B cell (primary cell): ENCODE measurements around the gene PHTF2.

Source experiments
- EZH2 ChIP-seq: IDR thresholded peaks from 2 replicates; pipeline ENCODE4 v1.6.1; 2012; ENCODE audit warnings: borderline replicate concordance, low read depth, mild to moderate bottlenecking, moderate library complexity, low read length; ENCODE audit not compliant: insufficient read depth, poor library complexity, severe bottlenecking
- TF ChIP-seq, protein P1 (sequence below): fragments of 200-600 bp; IDR thresholded peaks from one replicate; pipeline ENCODE4 v1.8.0; 2022; ENCODE audit warnings: antibody characterized with exemption, mild to moderate bottlenecking

DNA sequence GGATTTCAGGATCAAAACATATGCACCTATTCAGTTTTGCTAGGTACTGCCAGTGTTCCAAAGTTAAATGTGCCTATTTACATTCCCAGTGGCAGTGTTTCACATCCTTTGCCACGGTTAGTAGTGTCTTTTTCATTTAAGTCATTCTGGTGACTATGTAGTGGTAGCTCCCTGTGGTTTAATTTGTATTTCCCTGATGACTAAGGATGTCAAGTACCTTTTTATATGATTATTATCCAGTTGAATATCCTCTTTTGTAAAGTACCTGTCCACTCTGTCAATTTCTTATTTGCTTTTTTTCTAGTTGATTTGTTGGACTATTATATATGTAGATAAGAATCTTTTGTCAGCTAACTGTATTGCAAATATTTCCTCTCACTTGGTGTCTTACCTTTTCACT, 45.4 kb upstream of the PHTF2 start:
- TF ChIP-seq, protein P1, sequence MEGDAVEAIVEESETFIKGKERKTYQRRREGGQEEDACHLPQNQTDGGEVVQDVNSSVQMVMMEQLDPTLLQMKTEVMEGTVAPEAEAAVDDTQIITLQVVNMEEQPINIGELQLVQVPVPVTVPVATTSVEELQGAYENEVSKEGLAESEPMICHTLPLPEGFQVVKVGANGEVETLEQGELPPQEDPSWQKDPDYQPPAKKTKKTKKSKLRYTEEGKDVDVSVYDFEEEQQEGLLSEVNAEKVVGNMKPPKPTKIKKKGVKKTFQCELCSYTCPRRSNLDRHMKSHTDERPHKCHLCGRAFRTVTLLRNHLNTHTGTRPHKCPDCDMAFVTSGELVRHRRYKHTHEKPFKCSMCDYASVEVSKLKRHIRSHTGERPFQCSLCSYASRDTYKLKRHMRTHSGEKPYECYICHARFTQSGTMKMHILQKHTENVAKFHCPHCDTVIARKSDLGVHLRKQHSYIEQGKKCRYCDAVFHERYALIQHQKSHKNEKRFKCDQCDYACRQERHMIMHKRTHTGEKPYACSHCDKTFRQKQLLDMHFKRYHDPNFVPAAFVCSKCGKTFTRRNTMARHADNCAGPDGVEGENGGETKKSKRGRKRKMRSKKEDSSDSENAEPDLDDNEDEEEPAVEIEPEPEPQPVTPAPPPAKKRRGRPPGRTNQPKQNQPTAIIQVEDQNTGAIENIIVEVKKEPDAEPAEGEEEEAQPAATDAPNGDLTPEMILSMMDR: no peak
- TF ChIP-seq EZH2: no peak
